Effector CD4-positive, alpha-beta T cell (primary cell): ENCODE data around the gene LMOD2. TPM values are rescaled to one million over a fixed set of nuclear protein-coding genes. Genes with fewer than 3 reads are reported as not detected.
"Not testable (repeated sequence)": the region's sequence is repeated elsewhere in the genome, so short reads cannot be mapped to it uniquely, and the experiment has no call there.

ENCODE experiments used
- DNase-seq: peaks from one replicate; pipeline ENCODE4 v3.0.0-alpha.2; 2020
- total RNA-seq: gene quantifications from one replicate; lab custom pipeline; 2026; lab: John Stamatoyannopoulos, UW

The LMOD2 gene, protein sequence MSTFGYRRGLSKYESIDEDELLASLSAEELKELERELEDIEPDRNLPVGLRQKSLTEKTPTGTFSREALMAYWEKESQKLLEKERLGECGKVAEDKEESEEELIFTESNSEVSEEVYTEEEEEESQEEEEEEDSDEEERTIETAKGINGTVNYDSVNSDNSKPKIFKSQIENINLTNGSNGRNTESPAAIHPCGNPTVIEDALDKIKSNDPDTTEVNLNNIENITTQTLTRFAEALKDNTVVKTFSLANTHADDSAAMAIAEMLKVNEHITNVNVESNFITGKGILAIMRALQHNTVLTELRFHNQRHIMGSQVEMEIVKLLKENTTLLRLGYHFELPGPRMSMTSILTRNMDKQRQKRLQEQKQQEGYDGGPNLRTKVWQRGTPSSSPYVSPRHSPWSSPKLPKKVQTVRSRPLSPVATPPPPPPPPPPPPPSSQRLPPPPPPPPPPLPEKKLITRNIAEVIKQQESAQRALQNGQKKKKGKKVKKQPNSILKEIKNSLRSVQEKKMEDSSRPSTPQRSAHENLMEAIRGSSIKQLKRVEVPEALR
- total RNA-seq: not detected

DNA sequence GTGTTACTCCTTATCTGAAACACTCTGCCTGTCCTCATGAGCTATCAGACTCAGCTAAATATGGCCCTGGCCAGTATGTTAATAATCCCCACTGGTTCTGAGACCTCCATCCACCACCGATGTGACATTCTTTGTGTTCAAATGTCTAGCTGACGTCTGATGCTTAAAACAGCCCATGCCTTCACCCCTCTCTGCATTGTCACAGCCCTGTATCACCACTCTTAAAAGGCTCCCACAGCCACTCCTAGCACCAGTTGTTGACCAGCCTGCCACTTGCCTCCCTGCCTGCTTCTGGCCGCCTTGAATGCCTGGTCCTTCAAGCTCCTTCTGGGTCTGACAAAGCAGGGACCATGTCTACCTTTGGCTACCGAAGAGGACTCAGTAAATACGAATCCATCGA lies at the start of gene LMOD2:
Gene LMOD2 (plus strand): TSS at position 253 of the 400 bp plus-strand sequence. CDS start 98 bp downstream, at position 351.
- DNase-seq: no peak

- DNase-seq: no peak
Observed at GRCh38 chr7:123607423-123607975, 48.2 kb upstream of the LMOD2 start.

DNA sequence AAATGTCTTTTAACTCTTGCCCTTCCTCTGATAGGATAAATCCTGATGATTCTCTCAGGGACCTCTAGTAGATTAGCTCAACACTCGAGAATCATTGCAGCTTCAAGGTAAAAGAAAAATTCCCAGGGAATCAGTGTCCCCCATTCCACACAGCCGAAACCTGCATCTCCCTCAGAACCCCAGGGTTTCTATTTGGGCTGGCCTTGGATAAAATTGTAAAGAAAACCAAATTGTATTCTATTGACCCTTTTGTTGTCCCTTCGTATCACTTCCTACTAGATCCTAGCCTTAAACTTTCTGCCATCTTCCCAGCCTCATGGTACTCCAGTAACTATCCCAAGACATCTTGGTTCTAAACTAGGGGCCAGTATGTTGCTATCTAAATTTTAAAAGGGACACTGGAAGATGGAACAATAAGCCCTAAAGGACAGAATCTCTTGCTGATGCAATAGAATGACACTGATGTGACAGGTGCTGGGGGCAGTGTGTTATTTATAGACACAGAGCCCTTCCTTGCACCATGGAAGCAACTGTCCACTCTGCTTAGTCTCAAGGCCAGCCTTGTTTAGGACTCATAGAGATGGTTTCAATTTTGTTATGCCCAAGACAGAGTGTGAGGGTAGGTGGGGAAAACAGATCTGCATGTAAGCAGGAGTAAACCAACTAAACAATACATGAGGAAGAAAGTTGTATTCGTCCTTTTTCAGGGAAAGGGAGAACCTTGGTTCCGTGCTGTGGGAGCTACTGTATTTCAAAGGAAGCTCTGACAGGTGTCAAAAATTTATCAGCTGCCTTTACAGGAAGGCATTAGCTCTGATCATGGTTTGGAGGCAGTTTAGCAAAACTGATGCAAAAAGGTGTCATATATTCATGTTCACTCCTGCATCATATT lies 46.4 kb upstream of the LMOD2 start:
- no peak for DNase-seq

GRCh38 chr7:123609883-123610239 lies 45.8 kb upstream of the LMOD2 start:
- DNase-seq: no peak

DNA sequence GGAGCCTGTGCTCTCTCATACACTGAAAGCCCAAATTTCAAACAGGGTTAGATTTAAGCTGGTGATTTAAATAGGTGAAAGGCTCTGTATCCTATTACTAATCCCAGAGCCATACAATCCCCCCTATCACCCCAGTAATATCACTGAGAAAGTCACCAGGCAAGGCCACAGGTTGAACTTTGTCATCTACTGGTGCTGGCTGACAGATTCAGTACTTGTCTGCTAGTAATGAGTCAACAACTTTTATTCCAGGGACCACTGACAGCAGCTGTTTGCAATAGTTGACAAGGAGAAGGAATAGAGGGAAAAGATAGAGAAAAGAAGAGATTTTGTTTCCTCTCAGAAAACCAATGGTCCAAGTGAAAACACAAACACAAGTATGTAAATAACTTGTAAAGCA lies 43.6 kb upstream of the LMOD2 start:
- DNase-seq: no peak

DNA sequence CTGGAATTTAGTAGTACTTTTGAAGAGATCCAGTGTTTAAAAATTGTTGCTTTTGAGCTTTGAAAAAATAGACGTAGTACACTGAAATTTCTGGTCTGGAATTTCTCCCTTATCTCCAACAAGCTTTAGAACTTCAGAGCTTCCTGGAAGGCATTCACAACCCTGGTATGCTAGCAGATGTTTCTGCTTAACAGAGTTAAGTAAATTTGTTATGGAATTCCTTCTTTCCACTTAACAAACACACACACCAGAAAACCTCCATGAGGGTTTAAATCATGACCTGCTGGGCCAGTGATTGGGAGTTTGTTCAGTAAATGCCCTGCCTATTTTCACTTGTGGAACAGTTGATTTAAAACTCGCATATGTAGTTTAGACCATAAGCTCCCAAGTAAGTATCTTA lies 40.3 kb upstream of the LMOD2 start:
- DNase-seq: no peak

DNA sequence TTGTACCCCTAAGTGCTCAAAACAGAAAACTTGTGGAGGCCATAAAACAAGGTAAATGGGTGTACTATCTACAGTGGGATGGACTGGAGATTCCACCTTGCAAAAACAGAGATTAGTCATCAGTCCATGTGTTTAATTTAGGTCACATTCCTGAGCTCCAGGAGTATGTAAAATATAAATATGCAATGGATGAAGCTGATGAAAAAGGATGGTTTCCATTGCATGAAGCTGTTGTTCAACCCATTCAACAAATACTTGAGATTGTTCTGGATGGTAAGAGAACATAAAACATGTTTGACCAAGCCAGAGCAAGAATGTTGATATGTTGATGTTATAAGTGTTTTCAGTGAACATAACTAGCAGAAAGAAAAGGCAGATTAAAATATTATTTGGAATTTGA lies 39.4 kb upstream of the LMOD2 start:
- no peak for DNase-seq

DNA sequence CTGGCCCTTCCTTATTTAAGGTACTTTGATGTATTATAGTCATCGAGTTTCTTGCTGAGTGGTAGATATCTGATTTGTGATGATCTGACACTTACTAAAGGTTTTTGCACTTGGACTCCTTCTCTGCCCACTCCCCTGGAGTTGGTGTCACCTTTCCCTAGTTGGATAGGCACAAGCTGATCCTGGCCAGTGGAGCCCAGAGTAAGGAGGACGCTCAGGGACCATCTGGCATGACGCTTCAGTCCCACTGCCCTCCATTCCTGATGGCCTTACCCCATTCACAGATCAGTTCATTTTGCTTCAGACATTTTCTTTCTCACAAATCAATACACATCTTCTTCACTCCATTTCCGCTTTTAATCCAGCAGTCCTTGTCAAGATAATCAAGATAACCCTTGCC lies 34.0 kb upstream of the LMOD2 start:
- no peak for DNase-seq

GRCh38 chr7:123622660-123623386 lies 32.8 kb upstream of the LMOD2 start:
- DNase-seq: no peak

- DNase-seq: peak; percentile 41
Observed at GRCh38 chr7:123624527-123625183, 31.0 kb upstream of the LMOD2 start.

DNA sequence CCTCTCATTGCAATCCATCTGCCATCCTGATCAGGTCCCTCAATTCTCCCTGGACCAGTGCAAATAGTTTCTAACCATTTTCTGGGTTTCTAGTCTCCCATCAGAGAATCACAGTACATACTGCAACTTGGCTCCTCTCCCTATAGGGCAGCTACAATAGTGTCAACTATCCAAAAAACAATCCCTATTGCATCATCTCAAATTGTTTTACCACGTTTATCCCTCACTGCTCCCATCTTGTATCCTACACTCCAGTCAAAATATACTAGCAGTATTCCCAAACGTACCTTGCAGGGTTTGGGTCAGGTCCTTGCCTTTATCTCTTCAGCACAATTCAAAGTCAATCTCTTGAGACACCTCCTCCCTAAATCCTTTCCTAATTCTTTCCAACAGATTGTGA lies 30.4 kb upstream of the LMOD2 start:
- DNase-seq: no peak

DNA sequence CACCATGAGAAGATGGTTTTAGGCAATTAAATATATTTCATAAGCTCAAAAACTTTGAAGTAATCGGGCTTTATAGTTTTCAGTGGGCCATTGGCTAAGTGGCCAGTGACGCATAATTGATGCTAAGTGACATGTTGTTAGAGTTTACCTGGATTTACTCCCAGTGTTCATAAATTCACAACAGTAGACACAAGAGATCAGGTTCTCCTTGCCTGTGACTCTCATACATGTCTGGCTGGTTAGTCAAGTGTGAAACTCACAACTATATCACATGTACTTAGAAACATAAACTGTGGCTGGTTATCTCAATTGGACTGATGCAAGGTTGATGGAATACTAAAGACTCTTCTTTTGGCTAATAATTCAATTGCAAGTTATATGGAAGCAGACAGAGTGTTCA lies 27.8 kb upstream of the LMOD2 start:
- DNase-seq: no peak

GRCh38 chr7:123628829-123629228 lies 26.8 kb upstream of the LMOD2 start:
- DNase-seq: no peak

- DNase-seq: no peak
Observed at GRCh38 chr7:123629281-123629680, 26.4 kb upstream of the LMOD2 start.

GRCh38 chr7:123632808-123633207 lies 22.9 kb upstream of the LMOD2 start:
- DNase-seq: no peak

GRCh38 chr7:123633553-123633952 lies 22.1 kb upstream of the LMOD2 start:
- DNase-seq: no peak

- DNase-seq: not testable (repeated sequence)
Observed at GRCh38 chr7:123634011-123634573, 21.6 kb upstream of the LMOD2 start.

GRCh38 chr7:123635551-123636359 lies 19.9 kb upstream of the LMOD2 start:
- DNase-seq: no peak

DNA sequence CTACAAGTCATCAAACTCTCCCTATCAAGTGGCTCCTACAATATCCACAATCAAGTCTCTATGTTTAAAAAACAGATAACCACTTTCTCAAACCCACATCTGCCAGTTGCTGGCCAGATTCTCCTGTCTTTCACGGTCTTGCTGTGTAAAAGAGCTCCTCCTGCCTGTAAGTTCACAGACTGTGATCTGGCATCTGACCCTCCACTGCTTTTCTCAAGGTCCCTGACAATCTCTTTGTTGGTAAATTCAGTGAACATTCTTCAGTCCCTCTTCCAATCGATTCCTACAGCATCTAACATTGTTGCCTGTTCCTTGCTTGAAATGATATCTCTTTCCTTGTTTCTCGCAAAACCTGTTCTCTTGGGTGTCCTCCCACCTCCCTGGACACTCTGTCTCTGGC lies 18.5 kb upstream of the LMOD2 start:
- no peak for DNase-seq

GRCh38 chr7:123637878-123638277 lies 17.8 kb upstream of the LMOD2 start:
- no peak for DNase-seq

GRCh38 chr7:123639631-123640030 lies 16.0 kb upstream of the LMOD2 start:
- no peak for DNase-seq
